Measurements from ENCODE around the gene MICAL3.
A peak's percentile ranks its signal among the peaks of the same experiment; 100 is the strongest.

Gene MICAL3

GRCh38 chr22:17972385-17973191 lies 51.8 kb downstream of the MICAL3 start:
- peak; percentile 67 for DNase-seq

GRCh38 chr22:17971711-17972110 lies 52.6 kb downstream of the MICAL3 start:
- no peak for DNase-seq

- peak; percentile 53 for DNase-seq
Measured at GRCh38 chr22:17970201-17970708, 54.1 kb downstream of the MICAL3 start.

GRCh38 chr22:17969701-17970113 lies 54.7 kb downstream of the MICAL3 start:
- peak; percentile 92 for DNase-seq

GRCh38 chr22:17968126-17968525 lies 56.2 kb downstream of the MICAL3 start:
- no peak for DNase-seq

GRCh38 chr22:17966403-17966717 lies 58.0 kb downstream of the MICAL3 start:
- DNase-seq: no peak

- no peak for DNase-seq
Measured at GRCh38 chr22:17965538-17966402, 58.6 kb downstream of the MICAL3 start.

GRCh38 chr22:17964643-17965042 lies 59.7 kb downstream of the MICAL3 start:
- DNase-seq: no peak

GRCh38 chr22:17964156-17964555 lies 60.2 kb downstream of the MICAL3 start:
- peak; percentile 50 for DNase-seq

- no peak for DNase-seq
Measured at GRCh38 chr22:17963015-17963414, 61.3 kb downstream of the MICAL3 start.

- no peak for DNase-seq
Measured at GRCh38 chr22:17962168-17962567, 62.2 kb downstream of the MICAL3 start.

- DNase-seq: no peak
Measured at GRCh38 chr22:17961446-17961729, 63.0 kb downstream of the MICAL3 start.

GRCh38 chr22:17960695-17961445 lies 63.5 kb downstream of the MICAL3 start:
- no peak for DNase-seq

GRCh38 chr22:17960011-17960410 lies 64.3 kb downstream of the MICAL3 start:
- DNase-seq: no peak

GRCh38 chr22:17958166-17958565 lies 66.2 kb downstream of the MICAL3 start:
- DNase-seq: no peak

GRCh38 chr22:17957693-17958092 lies 66.7 kb downstream of the MICAL3 start:
- DNase-seq: peak; percentile 45

- no peak for DNase-seq
Measured at GRCh38 chr22:17957204-17957603, 67.2 kb downstream of the MICAL3 start.

- DNase-seq: no peak
Measured at GRCh38 chr22:17956630-17957029, 67.7 kb downstream of the MICAL3 start.

GRCh38 chr22:17955590-17956379 lies 68.6 kb downstream of the MICAL3 start:
- DNase-seq: no peak

- no peak for DNase-seq
Measured at GRCh38 chr22:17954860-17955587, 69.3 kb downstream of the MICAL3 start.

- no peak for DNase-seq
Measured at GRCh38 chr22:17954200-17954859, 70.0 kb downstream of the MICAL3 start.
